Ascending aorta (tissue), 2 donors: ENCODE results near the gene ANO6. TPM values are rescaled to one million over a fixed set of nuclear protein-coding genes. Genes with fewer than 3 reads are reported as not detected.

Experiments used
- DNase-seq, 2 donors: peaks; one replicate each; pipeline ENCODE4 v3.0.0-alpha.2; 2019; ENCODE audit warnings: low spot score in 2 of 2
- H3K27ac ChIP-seq, 2 donors: fragments of 200-600 bp; sonication (generic); one replicate each; pipeline ENCODE4 v1.5.1; 2016 to 2017; ENCODE audit warnings: mild to moderate bottlenecking in 1 of 2
- H3K27me3 ChIP-seq: fragments of 200-600 bp; sonication (generic); one replicate; pipeline ENCODE4 v1.5.1; 2017
- H3K36me3 ChIP-seq, 2 donors: fragments of 200-600 bp; sonication (generic); one replicate each; pipeline ENCODE4 v1.5.1; 2016
- H3K4me1 ChIP-seq, 2 donors: fragments of 200-600 bp; sonication (generic); one replicate each; pipeline ENCODE4 v1.5.1; 2016 to 2017; ENCODE audit warnings: mild to moderate bottlenecking in 1 of 2
- H3K4me3 ChIP-seq, 2 donors: fragments of 200-600 bp; sonication (generic); one replicate each; pipeline ENCODE4 v1.5.1; 2016 to 2017; ENCODE audit warnings: mild to moderate bottlenecking in 1 of 2
- H3K9me3 ChIP-seq, 2 donors: fragments of 200-600 bp; sonication (generic); one replicate each; pipeline ENCODE4 v1.5.1; 2016
- CTCF ChIP-seq, 3 experiments: fragments of 200-600 bp in 2 of 3; fragments of 450-650 bp in 1 of 3; sonication (generic) in 2 of 3; IDR thresholded peaks; one replicate each; pipeline ENCODE4 v1.5.1; 2016 to 2019; ENCODE audit warnings: antibody characterized with exemption in 3 of 3, mild to moderate bottlenecking in 1 of 3, moderate library complexity in 1 of 3
- intact Hi-C: fragments of 100-400 bp; cut with DNase I; formaldehyde crosslinking; loops from one replicate; pipeline ENCODE4 v1.15.1; 2023
- total RNA-seq: library from RNA; depleted of rRNA; stranded (reverse); fragments of >200 nt; gene quantifications from one replicate; pipeline ENCODE4 v1.1.0, GENCODE V29; 2016

ANO6 gene
- total RNA-seq, 1 donor from 2014 or later, result 49.6 TPM

DNA sequence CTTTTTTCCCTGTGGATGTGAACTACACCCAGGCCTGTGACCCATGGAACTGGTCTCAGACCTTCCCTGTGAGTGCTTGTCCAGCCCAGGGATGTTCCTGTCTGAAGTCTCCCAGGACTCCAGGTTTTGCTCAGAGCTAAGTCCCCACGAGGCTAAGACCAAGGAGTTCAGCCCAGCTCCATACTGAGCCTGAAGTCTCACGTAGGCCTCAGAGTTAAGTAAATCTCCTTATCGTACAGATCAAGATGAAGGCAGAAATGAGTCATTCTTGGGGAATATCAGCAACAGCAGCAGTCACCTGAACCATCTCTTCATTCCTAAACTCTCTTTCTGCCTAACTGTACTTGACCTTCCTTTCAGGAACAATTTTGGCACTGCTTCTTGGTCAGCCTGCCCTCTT, 139.8 kb downstream of the ANO6 start:
- Histone ChIP-seq H3K27ac (peak overlapping the region; percentile 68 to 73), H3K4me3 (no peak overlapping the region), H3K4me1 (peaks cover 3 to 37% of the 10 kb centered on the region in 2 donors), H3K36me3 (peaks cover 0 to 5% of the 10 kb centered on the region in 2 donors), H3K9me3 (no peaks in the 10 kb centered on the region), H3K27me3 (no peaks in the 10 kb centered on the region)
- no peak for DNase-seq
- intact Hi-C loops, result no loop called here
- TF ChIP-seq CTCF (IDR thresholded peaks at IDR 0.05), result no peak

GRCh38 chr12:45356822-45357538, 141.1 kb downstream of the ANO6 start:
- no peak for TF ChIP-seq CTCF (IDR thresholded peaks at IDR 0.05)
- Histone ChIP-seq H3K9me3 (peaks cover 0 to under 1% of the 10 kb centered on the region in 2 donors), H3K4me1 (peaks cover 3 to 37% of the 10 kb centered on the region in 2 donors), H3K4me3 (no peak overlapping the region), H3K36me3 (no peaks in the 10 kb centered on the region), H3K27ac (peak overlapping the region; percentile 51 to 73), H3K27me3 (no peaks in the 10 kb centered on the region)
- no peak for DNase-seq
- intact Hi-C loops, result no loop called here

DNA sequence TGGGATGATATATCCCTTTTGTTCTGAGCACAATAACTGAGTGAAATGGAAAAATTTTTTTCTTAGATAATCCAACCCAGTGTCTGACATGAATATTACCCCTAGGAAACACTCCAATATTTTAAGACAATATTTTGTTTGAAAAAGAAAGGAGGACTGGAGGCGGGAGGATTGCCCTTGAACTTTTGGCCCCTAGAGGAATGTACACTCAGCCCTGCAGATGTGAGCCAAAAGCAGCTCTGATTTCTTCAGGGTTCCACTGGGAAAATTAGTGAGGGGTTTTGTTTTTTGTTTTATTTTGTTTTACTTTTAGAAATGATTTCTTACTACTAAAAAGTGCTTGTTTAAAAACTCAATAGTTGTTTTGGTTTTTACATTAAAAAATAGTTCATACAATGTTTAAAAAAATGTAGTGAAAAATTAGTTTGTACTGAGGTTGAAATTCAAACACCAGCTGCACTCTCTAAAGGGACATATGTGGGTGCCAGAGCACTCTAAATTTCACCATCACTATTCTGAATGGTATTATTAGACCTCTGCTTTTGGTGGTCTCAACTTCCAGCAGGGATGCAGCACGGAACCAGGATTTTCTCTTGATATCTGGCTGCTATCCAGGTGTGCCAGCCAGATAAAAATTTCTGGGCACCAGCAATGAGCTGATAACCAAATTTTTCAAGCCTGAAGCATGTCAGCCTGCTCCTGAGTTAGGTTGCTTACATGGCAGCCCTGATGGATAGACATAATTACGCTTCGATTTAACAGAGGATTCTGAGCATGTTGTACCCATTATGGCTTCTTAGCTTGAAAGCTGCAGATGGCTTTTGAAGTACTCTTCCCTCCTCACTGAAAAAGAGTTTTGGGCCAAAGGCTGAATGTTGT, 141.9 kb downstream of the ANO6 start:
- intact Hi-C loops, result no loop called here
- Histone ChIP-seq H3K4me1 (peaks cover 3 to 33% of the 10 kb centered on the region in 2 donors), H3K27ac (peak overlapping the region; percentile 13 to 42), H3K36me3 (no peaks in the 10 kb centered on the region), H3K4me3 (no peak overlapping the region), H3K9me3 (peaks cover 3 to 8% of the 10 kb centered on the region in 2 donors), H3K27me3 (no peaks in the 10 kb centered on the region)
- no peak for DNase-seq
- TF ChIP-seq CTCF (IDR thresholded peaks at IDR 0.05), result no peak

GRCh38 chr12:45362291-45362690, 146.4 kb downstream of the ANO6 start:
- H3K27ac ChIP-seq, result peak overlapping the region in 1 of 2 donors; percentile 21
- intact Hi-C loops, result no loop called here
- no peak for DNase-seq
- TF ChIP-seq CTCF (IDR thresholded peaks at IDR 0.05), result no peak
- H3K4me1 ChIP-seq, result peaks cover 3 to 17% of the 10 kb centered on the region in 2 donors
- H3K27me3 ChIP-seq, result no peaks in the 10 kb centered on the region
- H3K9me3 ChIP-seq, result peaks cover 17 to 31% of the 10 kb centered on the region in 2 donors
- H3K36me3 ChIP-seq, result peaks cover 5 to 10% of the 10 kb centered on the region in 2 donors
- no peak overlapping the region for H3K4me3 ChIP-seq

- no peak for DNase-seq
Observed at GRCh38 chr12:45363903-45364302, 148.0 kb downstream of the ANO6 start.

More at GRCh38 chr12:45363903-45364302, 148.0 kb downstream of the ANO6 start:
- no peak overlapping the region for H3K4me3 ChIP-seq
- no peak overlapping the region for H3K27ac ChIP-seq
- H3K9me3 ChIP-seq, result peaks cover 17 to 31% of the 10 kb centered on the region in 2 donors
- H3K4me1 ChIP-seq, result peaks cover 1 to 2% of the 10 kb centered on the region in 2 donors
- peaks cover 5 to 19% of the 10 kb centered on the region in 2 donors for H3K36me3 ChIP-seq
- TF ChIP-seq CTCF (IDR thresholded peaks at IDR 0.05), result no peak
- intact Hi-C loops, result no loop called here
- no peaks in the 10 kb centered on the region for H3K27me3 ChIP-seq
